WTC11 (cell line): Measurements from ENCODE around the gene TAGLN3. TPM values are rescaled to one million over a fixed set of nuclear protein-coding genes. Genes with fewer than 3 reads are reported as not detected.

Experiments used
- ATAC-seq: fragments of 200-7000 bp; cut with Tn5 transposase; 2 replicates; pipeline ENCODE4 v1.10.0; 2021; ENCODE audit warnings: mild to moderate bottlenecking, moderate library complexity
- CTCF ChIA-PET: fragments of 300-600 bp; sonication (Branson Sonifier 250); formaldehyde crosslinking; loops from one replicate; lab custom pipeline; 2021; ENCODE audit warnings: antibody characterized with exemption; lab: Charles Lee
- POLR2A ChIA-PET: fragments of 350-600 bp; sonication (Branson Sonifier 250); formaldehyde crosslinking; loops from one replicate; lab custom pipeline; 2021; ENCODE audit warnings: antibody characterized with exemption; lab: Charles Lee
- DNase-seq: peaks from one replicate; pipeline ENCODE4 v3.0.0; 2021; ENCODE audit warnings: low spot score
- H3K27ac Mint-ChIP-seq: 2 replicates; pipeline ENCODE4 v1.8.0; 2021; ENCODE audit warnings: mixed read lengths
- H3K27me3 Mint-ChIP-seq: 2 replicates; pipeline ENCODE4 v1.8.0; 2021; ENCODE audit warnings: low read depth, mild to moderate bottlenecking, moderate library complexity, mixed read lengths
- H3K36me3 Mint-ChIP-seq: 2 replicates; pipeline ENCODE4 v1.8.0; 2021; ENCODE audit warnings: mixed read lengths
- H3K4me1 Mint-ChIP-seq: 2 replicates; pipeline ENCODE4 v1.8.0; 2022; ENCODE audit warnings: mixed read lengths
- H3K4me3 Mint-ChIP-seq: 2 replicates; pipeline ENCODE4 v1.8.0; 2021; ENCODE audit warnings: mild to moderate bottlenecking, moderate library complexity, mixed read lengths
- H3K9me3 Mint-ChIP-seq: 2 replicates; pipeline ENCODE4 v1.8.0; 2021; ENCODE audit warnings: mixed read lengths
- CREB1 ChIP-seq: sonication (generic); formaldehyde crosslinking; IDR thresholded peaks from 2 replicates; pipeline ENCODE4 v1.8.0; 2023; ENCODE audit warnings: mild to moderate bottlenecking, missing genetic modification reagents
- ELF4 ChIP-seq: sonication (generic); formaldehyde crosslinking; IDR thresholded peaks from 2 replicates; pipeline ENCODE4 v1.8.1; 2022; ENCODE audit warnings: low read depth, mild to moderate bottlenecking, moderate library complexity, missing genetic modification reagents
- GABPB1 ChIP-seq: sonication (generic); formaldehyde crosslinking; IDR thresholded peaks from 2 replicates; pipeline ENCODE4 v1.8.1; 2023; ENCODE audit warnings: mild to moderate bottlenecking, missing genetic modification reagents
- JAZF1 ChIP-seq: fragments of 250-450 bp; sonication (Bioruptor Pico); IDR thresholded peaks from 2 replicates; pipeline ENCODE4 v1.9.0; 2021; ENCODE audit warnings: moderate library complexity, mild to moderate bottlenecking, inconsistent platforms
- MXD4 ChIP-seq: fragments of 250-450 bp; sonication (Bioruptor Pico); IDR thresholded peaks from 2 replicates; pipeline ENCODE4 v1.8.0; 2021; ENCODE audit warnings: mild to moderate bottlenecking, moderate library complexity, borderline replicate concordance
- NFE2L1 ChIP-seq: sonication (generic); formaldehyde crosslinking; IDR thresholded peaks from 2 replicates; pipeline ENCODE4 v1.8.1; 2023; ENCODE audit warnings: missing genetic modification reagents
- NR1H2 ChIP-seq: sonication (generic); formaldehyde crosslinking; IDR thresholded peaks from 2 replicates; pipeline ENCODE4 v1.9.0; 2021; ENCODE audit warnings: mild to moderate bottlenecking, moderate library complexity, missing genetic modification reagents
- RELA ChIP-seq: sonication (generic); formaldehyde crosslinking; IDR thresholded peaks from 2 replicates; pipeline ENCODE4 v1.8.1; 2022; ENCODE audit warnings: missing genetic modification reagents, mild to moderate bottlenecking, borderline replicate concordance
- TEAD1 ChIP-seq: sonication (generic); formaldehyde crosslinking; IDR thresholded peaks from 2 replicates; pipeline ENCODE4 v1.8.0; 2022; ENCODE audit warnings: mild to moderate bottlenecking, missing genetic modification reagents
- TEAD4 ChIP-seq: sonication (generic); formaldehyde crosslinking; IDR thresholded peaks from 2 replicates; pipeline ENCODE4 v1.8.0; 2022; ENCODE audit warnings: mild to moderate bottlenecking, missing genetic modification reagents
- TP53 ChIP-seq: sonication (generic); formaldehyde crosslinking; IDR thresholded peaks from 2 replicates; pipeline ENCODE4 v1.8.1; 2023; ENCODE audit warnings: mild to moderate bottlenecking, missing genetic modification reagents
- ZNF121 ChIP-seq: sonication (generic); formaldehyde crosslinking; IDR thresholded peaks from 2 replicates; pipeline ENCODE4 v1.8.0; 2023; ENCODE audit warnings: missing genetic modification reagents
- ZNF219 ChIP-seq: sonication (generic); formaldehyde crosslinking; IDR thresholded peaks from 2 replicates; pipeline ENCODE4 v1.8.0; 2023; ENCODE audit warnings: missing genetic modification reagents, mild to moderate bottlenecking, borderline replicate concordance
- ZNF232 ChIP-seq: sonication (generic); formaldehyde crosslinking; IDR thresholded peaks from 2 replicates; pipeline ENCODE4 v1.8.0; 2022; ENCODE audit warnings: mild to moderate bottlenecking, missing genetic modification reagents
- ZNF317 ChIP-seq: sonication (generic); formaldehyde crosslinking; IDR thresholded peaks from 2 replicates; pipeline ENCODE4 v1.8.1; 2023; ENCODE audit warnings: low read depth, mild to moderate bottlenecking, moderate library complexity, missing genetic modification reagents, borderline replicate concordance
- total RNA-seq: library from RNA; stranded (reverse); gene quantifications from 3 replicates; pipeline ENCODE4 v1.2.3, GENCODE V29; 2021
- TF ChIP-seq, protein P1 (sequence below): sonication (generic); formaldehyde crosslinking; IDR thresholded peaks from 2 replicates; pipeline ENCODE4 v1.8.1; 2023; ENCODE audit warnings: mild to moderate bottlenecking, missing genetic modification reagents, borderline replicate concordance
- TF ChIP-seq, protein P2 (sequence below): sonication (generic); formaldehyde crosslinking; IDR thresholded peaks from 2 replicates; pipeline ENCODE4 v1.8.0; 2022; ENCODE audit warnings: missing genetic modification reagents
- TF ChIP-seq, protein P3 (sequence below): sonication (generic); formaldehyde crosslinking; IDR thresholded peaks from 2 replicates; pipeline ENCODE4 v1.8.1; 2022; ENCODE audit warnings: low read depth, missing genetic modification reagents, borderline replicate concordance
- TF ChIP-seq, protein P4 (sequence below): sonication (generic); formaldehyde crosslinking; IDR thresholded peaks from 2 replicates; pipeline ENCODE4 v1.8.1; 2023; ENCODE audit warnings: mild to moderate bottlenecking, missing genetic modification reagents, moderate library complexity
- TF ChIP-seq, protein P5 (sequence below): sonication (generic); formaldehyde crosslinking; IDR thresholded peaks from 2 replicates; pipeline ENCODE4 v1.8.0; 2022; ENCODE audit warnings: mild to moderate bottlenecking, missing genetic modification reagents

Gene TAGLN3
- total RNA-seq, 1 experiment from 2014 or later: 2.8 TPM

DNA sequence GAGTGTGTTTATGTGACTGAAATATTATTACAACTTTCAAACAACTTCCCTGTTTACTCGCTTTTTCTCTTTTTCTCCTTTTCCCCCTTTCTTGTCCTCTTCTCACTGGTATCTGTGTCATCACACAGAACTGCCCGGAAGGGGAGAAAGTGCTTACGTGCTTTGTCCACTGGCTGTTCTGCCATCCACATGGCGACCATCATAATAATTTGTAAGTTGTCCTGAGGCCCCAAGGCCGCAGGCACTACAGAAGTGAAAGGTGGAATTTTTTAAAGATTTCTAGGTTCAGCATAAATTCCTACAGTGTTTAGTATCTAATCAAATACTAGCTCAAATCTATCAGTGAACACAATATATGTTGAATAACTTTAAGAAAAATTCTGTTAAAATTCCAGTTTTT lies 46.6 kb upstream of the TAGLN3 start (continued):
- TF ChIP-seq, protein P1, sequence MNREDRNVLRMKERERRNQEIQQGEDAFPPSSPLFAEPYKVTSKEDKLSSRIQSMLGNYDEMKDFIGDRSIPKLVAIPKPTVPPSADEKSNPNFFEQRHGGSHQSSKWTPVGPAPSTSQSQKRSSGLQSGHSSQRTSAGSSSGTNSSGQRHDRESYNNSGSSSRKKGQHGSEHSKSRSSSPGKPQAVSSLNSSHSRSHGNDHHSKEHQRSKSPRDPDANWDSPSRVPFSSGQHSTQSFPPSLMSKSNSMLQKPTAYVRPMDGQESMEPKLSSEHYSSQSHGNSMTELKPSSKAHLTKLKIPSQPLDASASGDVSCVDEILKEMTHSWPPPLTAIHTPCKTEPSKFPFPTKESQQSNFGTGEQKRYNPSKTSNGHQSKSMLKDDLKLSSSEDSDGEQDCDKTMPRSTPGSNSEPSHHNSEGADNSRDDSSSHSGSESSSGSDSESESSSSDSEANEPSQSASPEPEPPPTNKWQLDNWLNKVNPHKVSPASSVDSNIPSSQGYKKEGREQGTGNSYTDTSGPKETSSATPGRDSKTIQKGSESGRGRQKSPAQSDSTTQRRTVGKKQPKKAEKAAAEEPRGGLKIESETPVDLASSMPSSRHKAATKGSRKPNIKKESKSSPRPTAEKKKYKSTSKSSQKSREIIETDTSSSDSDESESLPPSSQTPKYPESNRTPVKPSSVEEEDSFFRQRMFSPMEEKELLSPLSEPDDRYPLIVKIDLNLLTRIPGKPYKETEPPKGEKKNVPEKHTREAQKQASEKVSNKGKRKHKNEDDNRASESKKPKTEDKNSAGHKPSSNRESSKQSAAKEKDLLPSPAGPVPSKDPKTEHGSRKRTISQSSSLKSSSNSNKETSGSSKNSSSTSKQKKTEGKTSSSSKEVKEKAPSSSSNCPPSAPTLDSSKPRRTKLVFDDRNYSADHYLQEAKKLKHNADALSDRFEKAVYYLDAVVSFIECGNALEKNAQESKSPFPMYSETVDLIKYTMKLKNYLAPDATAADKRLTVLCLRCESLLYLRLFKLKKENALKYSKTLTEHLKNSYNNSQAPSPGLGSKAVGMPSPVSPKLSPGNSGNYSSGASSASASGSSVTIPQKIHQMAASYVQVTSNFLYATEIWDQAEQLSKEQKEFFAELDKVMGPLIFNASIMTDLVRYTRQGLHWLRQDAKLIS (CRISPR knock-in tag): no peak
- TF ChIP-seq, protein P2, sequence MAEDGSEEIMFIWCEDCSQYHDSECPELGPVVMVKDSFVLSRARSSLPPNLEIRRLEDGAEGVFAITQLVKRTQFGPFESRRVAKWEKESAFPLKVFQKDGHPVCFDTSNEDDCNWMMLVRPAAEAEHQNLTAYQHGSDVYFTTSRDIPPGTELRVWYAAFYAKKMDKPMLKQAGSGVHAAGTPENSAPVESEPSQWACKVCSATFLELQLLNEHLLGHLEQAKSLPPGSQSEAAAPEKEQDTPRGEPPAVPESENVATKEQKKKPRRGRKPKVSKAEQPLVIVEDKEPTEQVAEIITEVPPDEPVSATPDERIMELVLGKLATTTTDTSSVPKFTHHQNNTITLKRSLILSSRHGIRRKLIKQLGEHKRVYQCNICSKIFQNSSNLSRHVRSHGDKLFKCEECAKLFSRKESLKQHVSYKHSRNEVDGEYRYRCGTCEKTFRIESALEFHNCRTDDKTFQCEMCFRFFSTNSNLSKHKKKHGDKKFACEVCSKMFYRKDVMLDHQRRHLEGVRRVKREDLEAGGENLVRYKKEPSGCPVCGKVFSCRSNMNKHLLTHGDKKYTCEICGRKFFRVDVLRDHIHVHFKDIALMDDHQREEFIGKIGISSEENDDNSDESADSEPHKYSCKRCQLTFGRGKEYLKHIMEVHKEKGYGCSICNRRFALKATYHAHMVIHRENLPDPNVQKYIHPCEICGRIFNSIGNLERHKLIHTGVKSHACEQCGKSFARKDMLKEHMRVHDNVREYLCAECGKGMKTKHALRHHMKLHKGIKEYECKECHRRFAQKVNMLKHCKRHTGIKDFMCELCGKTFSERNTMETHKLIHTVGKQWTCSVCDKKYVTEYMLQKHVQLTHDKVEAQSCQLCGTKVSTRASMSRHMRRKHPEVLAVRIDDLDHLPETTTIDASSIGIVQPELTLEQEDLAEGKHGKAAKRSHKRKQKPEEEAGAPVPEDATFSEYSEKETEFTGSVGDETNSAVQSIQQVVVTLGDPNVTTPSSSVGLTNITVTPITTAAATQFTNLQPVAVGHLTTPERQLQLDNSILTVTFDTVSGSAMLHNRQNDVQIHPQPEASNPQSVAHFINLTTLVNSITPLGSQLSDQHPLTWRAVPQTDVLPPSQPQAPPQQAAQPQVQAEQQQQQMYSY (CRISPR knock-in tag): no peak
- TF ChIP-seq TEAD1 (CRISPR knock-in tag) (no peak), GABPB1 (no peak)
- TF ChIP-seq, protein P3, sequence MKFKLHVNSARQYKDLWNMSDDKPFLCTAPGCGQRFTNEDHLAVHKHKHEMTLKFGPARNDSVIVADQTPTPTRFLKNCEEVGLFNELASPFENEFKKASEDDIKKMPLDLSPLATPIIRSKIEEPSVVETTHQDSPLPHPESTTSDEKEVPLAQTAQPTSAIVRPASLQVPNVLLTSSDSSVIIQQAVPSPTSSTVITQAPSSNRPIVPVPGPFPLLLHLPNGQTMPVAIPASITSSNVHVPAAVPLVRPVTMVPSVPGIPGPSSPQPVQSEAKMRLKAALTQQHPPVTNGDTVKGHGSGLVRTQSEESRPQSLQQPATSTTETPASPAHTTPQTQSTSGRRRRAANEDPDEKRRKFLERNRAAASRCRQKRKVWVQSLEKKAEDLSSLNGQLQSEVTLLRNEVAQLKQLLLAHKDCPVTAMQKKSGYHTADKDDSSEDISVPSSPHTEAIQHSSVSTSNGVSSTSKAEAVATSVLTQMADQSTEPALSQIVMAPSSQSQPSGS (CRISPR knock-in tag): no peak
- TF ChIP-seq, protein P4, sequence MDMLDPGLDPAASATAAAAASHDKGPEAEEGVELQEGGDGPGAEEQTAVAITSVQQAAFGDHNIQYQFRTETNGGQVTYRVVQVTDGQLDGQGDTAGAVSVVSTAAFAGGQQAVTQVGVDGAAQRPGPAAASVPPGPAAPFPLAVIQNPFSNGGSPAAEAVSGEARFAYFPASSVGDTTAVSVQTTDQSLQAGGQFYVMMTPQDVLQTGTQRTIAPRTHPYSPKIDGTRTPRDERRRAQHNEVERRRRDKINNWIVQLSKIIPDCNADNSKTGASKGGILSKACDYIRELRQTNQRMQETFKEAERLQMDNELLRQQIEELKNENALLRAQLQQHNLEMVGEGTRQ (CRISPR knock-in tag): no peak

DNA sequence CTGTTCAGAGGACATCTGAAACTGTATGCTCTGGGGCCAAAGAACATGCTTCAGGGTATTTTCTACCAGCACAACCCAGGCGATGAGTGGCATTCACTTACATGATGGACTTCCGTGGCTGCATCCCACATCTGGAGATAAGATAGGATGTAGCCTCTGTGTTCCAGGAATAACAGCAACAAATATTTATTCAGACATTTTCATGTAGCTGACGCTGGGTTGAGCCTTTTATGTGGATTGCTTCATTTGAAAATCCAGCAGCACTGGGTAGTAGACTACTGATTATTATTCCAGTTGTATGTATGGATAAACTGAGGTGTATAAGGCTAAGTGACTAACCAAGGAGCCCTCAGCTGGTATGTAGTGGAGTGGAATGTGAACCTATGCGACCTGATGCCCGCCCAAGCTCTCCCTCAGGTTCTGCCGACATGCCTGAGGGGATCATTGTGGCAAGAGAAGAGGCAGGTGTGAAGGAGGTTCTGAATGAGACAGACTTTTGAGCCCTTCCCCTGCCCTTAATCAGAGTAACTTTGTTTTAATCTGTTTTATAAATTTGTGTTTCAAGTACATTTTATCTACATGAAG lies 45.8 kb upstream of the TAGLN3 start:
- DNase-seq: no peak

DNA sequence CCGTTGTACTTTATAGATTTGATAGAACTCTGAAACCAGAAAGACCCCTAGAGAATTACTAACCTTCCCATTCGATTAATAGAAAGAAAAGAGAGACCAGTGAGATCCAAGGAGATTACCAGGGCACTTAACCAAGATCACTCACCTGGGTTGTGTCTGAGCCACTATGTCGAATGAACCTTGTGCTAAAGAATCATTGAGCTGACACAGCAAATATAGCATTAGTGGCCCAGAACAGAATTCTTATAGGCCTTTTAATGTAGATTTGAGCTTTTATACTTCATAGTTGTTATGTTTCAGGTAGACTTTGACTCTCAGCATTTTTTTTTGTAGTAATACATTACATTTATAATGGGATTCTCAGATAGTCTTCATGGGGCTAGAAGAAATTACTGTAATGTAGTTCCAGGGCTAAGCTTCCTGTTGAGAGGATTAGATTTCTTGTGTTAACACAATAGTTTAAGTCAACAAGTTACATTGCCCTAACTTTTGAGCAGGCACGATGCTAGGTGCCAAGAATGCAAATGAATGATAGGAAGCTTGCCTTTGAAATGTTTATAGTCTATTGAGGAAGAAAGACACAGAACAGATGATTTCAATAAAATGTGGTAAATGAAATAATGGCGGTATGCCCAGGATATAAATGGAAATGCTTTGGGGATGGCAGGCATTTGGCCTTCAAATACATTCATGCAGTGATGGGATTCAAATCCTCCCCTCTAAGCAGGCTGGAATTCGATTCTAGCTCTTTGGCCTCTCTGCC lies 44.3 kb upstream of the TAGLN3 start:
- Mint-ChIP-seq H3K36me3 (peaks cover under 1% of the 10 kb centered on the region), H3K27me3 (peaks cover 29% of the 10 kb centered on the region), H3K9me3 (no peaks in the 10 kb centered on the region), H3K4me3 (no peak overlapping the region), H3K27ac (no peak overlapping the region), H3K4me1 (peaks cover 53% of the 10 kb centered on the region)
- CTCF ChIA-PET: interaction anchor here (1.0 to 2.2 kb wide), 5 partner anchors 24 to 238 kb away, joined by 3 to 7 read pairs (median 3); partner anchors contain the start of gene ABHD10
- ATAC-seq (no peak), DNase-seq (no peak)
- POLR2A ChIA-PET: no interaction called here
- no peak for TF ChIP-seq TEAD4 (CRISPR knock-in tag)
- no peak for TF ChIP-seq ZNF121
- TF ChIP-seq, protein P3 (CRISPR knock-in tag): no peak
- no peak for TF ChIP-seq CREB1 (CRISPR knock-in tag)
- TF ChIP-seq JAZF1: no peak
- no peak for TF ChIP-seq MXD4 (CRISPR knock-in tag)
- no peak for TF ChIP-seq ZNF232 (CRISPR knock-in tag)
- TF ChIP-seq TP53 (CRISPR knock-in tag): no peak
- TF ChIP-seq NR1H2 (CRISPR knock-in tag): no peak
- no peak for TF ChIP-seq RELA (CRISPR knock-in tag)
- no peak for TF ChIP-seq NFE2L1 (CRISPR knock-in tag)
- no peak for TF ChIP-seq ZNF317

More for the DNA sequence above, 45.8 kb upstream of the TAGLN3 start:
- Mint-ChIP-seq H3K4me1 (peaks cover 39% of the 10 kb centered on the region), H3K36me3 (no peaks in the 10 kb centered on the region; the same call in 1 of the 2 replicates), H3K27me3 (peaks cover 15% of the 10 kb centered on the region), H3K9me3 (no peaks in the 10 kb centered on the region), H3K4me3 (no peak overlapping the region), H3K27ac (no peak overlapping the region)
- TF ChIP-seq ZNF219: no peak
- TF ChIP-seq, protein P5, sequence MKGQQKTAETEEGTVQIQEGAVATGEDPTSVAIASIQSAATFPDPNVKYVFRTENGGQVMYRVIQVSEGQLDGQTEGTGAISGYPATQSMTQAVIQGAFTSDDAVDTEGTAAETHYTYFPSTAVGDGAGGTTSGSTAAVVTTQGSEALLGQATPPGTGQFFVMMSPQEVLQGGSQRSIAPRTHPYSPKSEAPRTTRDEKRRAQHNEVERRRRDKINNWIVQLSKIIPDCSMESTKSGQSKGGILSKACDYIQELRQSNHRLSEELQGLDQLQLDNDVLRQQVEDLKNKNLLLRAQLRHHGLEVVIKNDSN (CRISPR knock-in tag): no peak
- no peak for TF ChIP-seq ELF4 (CRISPR knock-in tag)
- no peak for TF ChIP-seq JAZF1
- POLR2A ChIA-PET: no interaction called here
- ATAC-seq: no peak
- CTCF ChIA-PET: interaction anchor here (1.6 to 2.2 kb wide), 3 partner anchors 61 to 237 kb away, joined by 3 to 7 read pairs (median 4); no protein-coding TSS in a partner anchor
